ENCODE data around the gene PCDH1.

The PCDH1 gene

GRCh38 chr5:141873933-141874261 lies 4.3 kb downstream of the PCDH1 start:
- DNase-seq (ENCODE audit: low read depth, low spot score): no peak

- DNase-seq (ENCODE audit: low read depth, low spot score): no peak
These were observed 5.5 kb downstream of the PCDH1 start for GRCh38 chr5:141872496-141873356.

GRCh38 chr5:141871870-141872269 lies 6.3 kb downstream of the PCDH1 start:
- DNase-seq (ENCODE audit: low read depth, low spot score): no peak

GRCh38 chr5:141870871-141871270 lies 7.3 kb downstream of the PCDH1 start:
- no peak for DNase-seq (ENCODE audit: low read depth, low spot score)

- DNase-seq (ENCODE audit: low read depth, low spot score): no peak
These were observed 8.0 kb downstream of the PCDH1 start for GRCh38 chr5:141870228-141870627.

- no peak for DNase-seq (ENCODE audit: low read depth, low spot score)
These were observed 8.7 kb downstream of the PCDH1 start for GRCh38 chr5:141869514-141869913.

GRCh38 chr5:141869040-141869439 lies 9.2 kb downstream of the PCDH1 start:
- no peak for DNase-seq (ENCODE audit: low read depth, low spot score)

GRCh38 chr5:141868541-141868940 lies 9.7 kb downstream of the PCDH1 start:
- DNase-seq (ENCODE audit: low read depth, low spot score): no peak

GRCh38 chr5:141867651-141868050 lies 10.6 kb downstream of the PCDH1 start:
- no peak for DNase-seq (ENCODE audit: low read depth, low spot score)

GRCh38 chr5:141867139-141867538 lies 11.1 kb downstream of the PCDH1 start:
- no peak for DNase-seq (ENCODE audit: low read depth, low spot score)

GRCh38 chr5:141866096-141866495 lies 12.1 kb downstream of the PCDH1 start:
- DNase-seq (ENCODE audit: low read depth, low spot score): no peak

- no peak for DNase-seq (ENCODE audit: low read depth, low spot score)
These were observed 12.8 kb downstream of the PCDH1 start for GRCh38 chr5:141865406-141865805.

GRCh38 chr5:141864371-141865370 lies 13.5 kb downstream of the PCDH1 start:
- no peak for DNase-seq (ENCODE audit: low read depth, low spot score)

- DNase-seq (ENCODE audit: low read depth, low spot score): no peak
These were observed 14.5 kb downstream of the PCDH1 start for GRCh38 chr5:141863569-141864178.

GRCh38 chr5:141862936-141863543 lies 15.2 kb downstream of the PCDH1 start:
- no peak for DNase-seq (ENCODE audit: low read depth, low spot score)

GRCh38 chr5:141861194-141861593 lies 17.0 kb downstream of the PCDH1 start:
- DNase-seq (ENCODE audit: low read depth, low spot score): no peak

GRCh38 chr5:141858079-141858765 lies 20.0 kb downstream of the PCDH1 start:
- no peak for DNase-seq (ENCODE audit: low read depth, low spot score)

- DNase-seq (ENCODE audit: low read depth, low spot score): no peak
These were observed 21.0 kb downstream of the PCDH1 start for GRCh38 chr5:141857226-141857625.

- DNase-seq (ENCODE audit: low read depth, low spot score): no peak
These were observed 22.0 kb downstream of the PCDH1 start for GRCh38 chr5:141856037-141856790.

Measured in iPS DF 19.7 (cell line).